RWPE2 (cell line): ENCODE results near the gene TLL1.

ENCODE experiments used
- ATAC-seq: fragments of 200-7000 bp; cut with Tn5 transposase; 3 replicates; pipeline ENCODE4 v1.9.1; 2021; ENCODE audit warnings: low read depth
- DNase-seq: peaks from one replicate; pipeline ENCODE4 v3.0.0-alpha.2; 2020; ENCODE audit warnings: low spot score
- H3K27ac ChIP-seq: fragments of 450-650 bp; 2 replicates; pipeline ENCODE4 v1.5.1; 2017; ENCODE audit warnings: mild to moderate bottlenecking; ENCODE audit not compliant: poor library complexity, severe bottlenecking
- H3K27me3 ChIP-seq: fragments of 250-450 bp; sonication (Bioruptor Pico); 2 replicates; pipeline ENCODE4 v1.5.1; 2021; ENCODE audit warnings: mild to moderate bottlenecking, moderate library complexity; ENCODE audit not compliant: insufficient read depth, poor library complexity, severe bottlenecking
- H3K36me3 ChIP-seq: fragments of 250-450 bp; sonication (Bioruptor Pico); 2 replicates; pipeline ENCODE4 v1.5.1; 2020; ENCODE audit warnings: low read depth, mild to moderate bottlenecking, moderate library complexity
- H3K4me1 ChIP-seq: fragments of 250-450 bp; sonication (Bioruptor Pico); 2 replicates; pipeline ENCODE4 v1.5.1; 2021; ENCODE audit warnings: mild to moderate bottlenecking, moderate library complexity; ENCODE audit not compliant: insufficient read depth, poor library complexity, severe bottlenecking
- H3K4me3 ChIP-seq: fragments of 250-450 bp; sonication (Bioruptor Pico); 2 replicates; pipeline ENCODE4 v1.5.1; 2021; ENCODE audit warnings: mild to moderate bottlenecking, moderate library complexity; ENCODE audit not compliant: severe bottlenecking
- H3K9me3 ChIP-seq: fragments of 250-450 bp; sonication (Bioruptor Pico); 2 replicates; pipeline ENCODE4 v1.5.1; 2021; ENCODE audit warnings: mild to moderate bottlenecking, moderate library complexity; ENCODE audit not compliant: severe bottlenecking
- TF ChIP-seq, protein P1 (sequence below): fragments of 450-650 bp; IDR thresholded peaks from one replicate; pipeline ENCODE4 v1.5.1; 2017; ENCODE audit warnings: mild to moderate bottlenecking, moderate library complexity; ENCODE audit not compliant: poor library complexity, severe bottlenecking

The TLL1 gene

GRCh38 chr4:165931741-165932140, 58.7 kb downstream of the TLL1 start:
- H3K4me3 ChIP-seq: no peak overlapping the region
- no peak overlapping the region for H3K27ac ChIP-seq
- H3K9me3 ChIP-seq: no peaks in the 10 kb centered on the region
- ATAC-seq (no peak), DNase-seq (no peak)
- H3K27me3 ChIP-seq: no peaks in the 10 kb centered on the region
- TF ChIP-seq, protein P1, sequence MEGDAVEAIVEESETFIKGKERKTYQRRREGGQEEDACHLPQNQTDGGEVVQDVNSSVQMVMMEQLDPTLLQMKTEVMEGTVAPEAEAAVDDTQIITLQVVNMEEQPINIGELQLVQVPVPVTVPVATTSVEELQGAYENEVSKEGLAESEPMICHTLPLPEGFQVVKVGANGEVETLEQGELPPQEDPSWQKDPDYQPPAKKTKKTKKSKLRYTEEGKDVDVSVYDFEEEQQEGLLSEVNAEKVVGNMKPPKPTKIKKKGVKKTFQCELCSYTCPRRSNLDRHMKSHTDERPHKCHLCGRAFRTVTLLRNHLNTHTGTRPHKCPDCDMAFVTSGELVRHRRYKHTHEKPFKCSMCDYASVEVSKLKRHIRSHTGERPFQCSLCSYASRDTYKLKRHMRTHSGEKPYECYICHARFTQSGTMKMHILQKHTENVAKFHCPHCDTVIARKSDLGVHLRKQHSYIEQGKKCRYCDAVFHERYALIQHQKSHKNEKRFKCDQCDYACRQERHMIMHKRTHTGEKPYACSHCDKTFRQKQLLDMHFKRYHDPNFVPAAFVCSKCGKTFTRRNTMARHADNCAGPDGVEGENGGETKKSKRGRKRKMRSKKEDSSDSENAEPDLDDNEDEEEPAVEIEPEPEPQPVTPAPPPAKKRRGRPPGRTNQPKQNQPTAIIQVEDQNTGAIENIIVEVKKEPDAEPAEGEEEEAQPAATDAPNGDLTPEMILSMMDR: no peak
- no peaks in the 10 kb centered on the region for H3K4me1 ChIP-seq
- H3K36me3 ChIP-seq: no peaks in the 10 kb centered on the region

- DNase-seq: no peak
- TF ChIP-seq, protein P1: no peak
- H3K4me3 ChIP-seq: no peak overlapping the region
- H3K9me3 ChIP-seq: no peaks in the 10 kb centered on the region
- H3K36me3 ChIP-seq: no peaks in the 10 kb centered on the region
- ATAC-seq: no peak
- no peaks in the 10 kb centered on the region for H3K27me3 ChIP-seq
- H3K27ac ChIP-seq: no peak overlapping the region
- no peaks in the 10 kb centered on the region for H3K4me1 ChIP-seq
Observed at GRCh38 chr4:165944900-165945299, 71.9 kb downstream of the TLL1 start.

DNA sequence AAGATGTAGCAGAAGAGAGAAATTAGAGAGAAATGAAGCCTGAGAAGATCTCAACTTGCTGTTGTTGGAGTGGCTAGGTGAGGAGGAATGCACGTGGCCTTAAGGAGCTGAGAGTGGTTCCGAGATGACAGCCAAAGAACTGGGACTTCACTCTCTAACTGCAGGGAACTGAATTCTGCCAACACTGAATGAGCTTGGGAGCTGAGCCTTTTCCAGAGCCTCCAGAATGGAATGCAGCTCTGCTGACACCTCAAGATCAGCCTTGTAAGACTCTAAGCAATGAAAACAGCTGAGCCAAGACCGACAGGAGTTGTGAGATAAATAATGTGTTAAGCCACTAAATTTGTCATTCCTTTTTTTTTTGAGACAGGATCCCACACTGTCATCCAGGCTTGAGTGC, 73.0 kb downstream of the TLL1 start:
- TF ChIP-seq, protein P1: no peak
- Histone ChIP-seq H3K4me3 (no peak overlapping the region), H3K4me1 (no peaks in the 10 kb centered on the region), H3K36me3 (no peaks in the 10 kb centered on the region), H3K9me3 (no peaks in the 10 kb centered on the region), H3K27me3 (no peaks in the 10 kb centered on the region), H3K27ac (no peak overlapping the region)
- DNase-seq: no peak
- no peak for ATAC-seq

GRCh38 chr4:165947019-165947418, 74.0 kb downstream of the TLL1 start:
- Histone ChIP-seq H3K4me3 (no peak overlapping the region), H3K27ac (no peak overlapping the region), H3K36me3 (no peaks in the 10 kb centered on the region), H3K4me1 (no peaks in the 10 kb centered on the region), H3K9me3 (no peaks in the 10 kb centered on the region), H3K27me3 (no peaks in the 10 kb centered on the region)
- ATAC-seq: no peak
- TF ChIP-seq, protein P1: no peak
- DNase-seq: no peak

GRCh38 chr4:165953181-165953580, 80.1 kb downstream of the TLL1 start:
- Histone ChIP-seq H3K9me3 (no peaks in the 10 kb centered on the region), H3K36me3 (no peaks in the 10 kb centered on the region), H3K4me3 (no peak overlapping the region), H3K27ac (no peak overlapping the region), H3K4me1 (no peaks in the 10 kb centered on the region), H3K27me3 (no peaks in the 10 kb centered on the region)
- DNase-seq (no peak), ATAC-seq (no peak)
- TF ChIP-seq, protein P1: no peak
